Endothelial cell of umbilical vein (primary cell): Measurements from ENCODE around the gene TENM4. TPM values are rescaled to one million over a fixed set of nuclear protein-coding genes. Genes with fewer than 3 reads are reported as not detected.

Source experiments
- BruUV-seq: library from RNA; stranded (reverse); fragments of 400-500 nt; replicated peaks from 2 replicates; lab custom pipeline; 2021; lab: Mats Ljungman, UMichigan
- CTCF ChIA-PET: fragments of 300-600, 350-600 bp; sonication (Branson Sonifier 250); formaldehyde crosslinking; loops from one replicate; lab custom pipeline; 2021; ENCODE audit warnings: antibody characterized with exemption, inconsistent platforms; lab: Charles Lee
- POLR2A ChIA-PET: fragments of 300-600, 350-600 bp; sonication (Branson Sonifier 250); formaldehyde crosslinking; loops from one replicate; lab custom pipeline; 2021; ENCODE audit warnings: antibody characterized with exemption, inconsistent platforms; lab: Charles Lee
- DNase-seq: peaks from one replicate; pipeline ENCODE4 v3.0.0-alpha.2; 2011; ENCODE audit warnings: low read depth, low spot score
- FAIRE-seq: peaks from 2 replicates; lab custom pipeline; 2011; peaks lifted over from hg19 to GRCh38; lab: Jason Lieb, UNC
- H2AFZ ChIP-seq: 2 replicates; pipeline ENCODE4 v1.6.0; 2012; ENCODE audit warnings: low read depth, low read length, control low read depth, inconsistent platforms
- H3K27ac ChIP-seq: 2 replicates; pipeline ENCODE4 v1.5.1; 2011; ENCODE audit warnings: low read depth, mild to moderate bottlenecking, control low read depth, low read length, moderate library complexity; ENCODE audit not compliant: insufficient read depth
- H3K27me3 ChIP-seq, 2 experiments: 2 replicates each; pipeline versions ENCODE4 v1.6.0 to v1.6.1; 2011; ENCODE audit warnings: low read length in 2 of 2, mixed read lengths in 1 of 2; ENCODE audit not compliant: control insufficient read depth in 2 of 2, insufficient read depth in 2 of 2
- H3K36me3 ChIP-seq, 2 experiments: 2 replicates in 1 of 2; 3 replicates in 1 of 2; pipeline ENCODE4 v1.5.1; 2011; ENCODE audit warnings: low read length in 2 of 2, mild to moderate bottlenecking in 1 of 2, moderate library complexity in 1 of 2; ENCODE audit not compliant: control insufficient read depth in 2 of 2, insufficient read depth in 2 of 2; ENCODE audit errors: extremely low read depth in 1 of 2
- H3K4me1 ChIP-seq: 3 replicates; pipeline ENCODE4 v1.5.1; 2011; ENCODE audit warnings: mild to moderate bottlenecking, low read length; ENCODE audit not compliant: control insufficient read depth, insufficient read depth; ENCODE audit errors: extremely low read depth
- H3K4me2 ChIP-seq: 2 replicates; pipeline ENCODE4 v1.6.1; 2011; ENCODE audit warnings: low read length, control low read depth, mixed read lengths; ENCODE audit not compliant: insufficient read depth
- H3K4me3 ChIP-seq, 3 experiments: fragments of 200-600 bp in 1 of 3; sonication (generic), shearing (Covaris generic) in 1 of 3; replicated peaks in 1 of 3; 2 replicates each; pipeline ENCODE4 v1.5.1; 2011 to 2016; ENCODE audit warnings: control low read depth in 3 of 3, low read length in 3 of 3, mild to moderate bottlenecking in 2 of 3, inconsistent platforms in 1 of 3, low read depth in 1 of 3, moderate library complexity in 1 of 3; ENCODE audit not compliant: insufficient read depth in 1 of 3
- H3K79me2 ChIP-seq: 2 replicates; pipeline ENCODE4 v1.6.0; 2012; ENCODE audit warnings: low read length, inconsistent platforms; ENCODE audit not compliant: control insufficient read depth, insufficient read depth
- H3K9ac ChIP-seq: replicated peaks from 2 replicates; pipeline ENCODE3; 2011; ENCODE audit warnings: low read length, control low read depth; ENCODE audit not compliant: insufficient read depth; ENCODE audit errors: extremely low read depth
- H3K9me1 ChIP-seq: replicated peaks from 3 replicates; pipeline ENCODE4 v1.6.0; 2011; ENCODE audit warnings: mild to moderate bottlenecking, low read length; ENCODE audit not compliant: control insufficient read depth, insufficient read depth; ENCODE audit errors: extremely low read depth
- H3K9me3 ChIP-seq: replicated peaks from 2 replicates; pipeline ENCODE4 v1.5.1; 2012; ENCODE audit warnings: low read length, inconsistent platforms; ENCODE audit not compliant: control insufficient read depth, insufficient read depth
- H4K20me1 ChIP-seq: replicated peaks from 2 replicates; pipeline ENCODE3; 2011; ENCODE audit warnings: mild to moderate bottlenecking, low read length; ENCODE audit not compliant: control insufficient read depth, insufficient read depth; ENCODE audit errors: extremely low read depth
- CTCF ChIP-seq, 2 donors: IDR thresholded peaks; 1 replicate in 1 of 2; 2 replicates in 1 of 2; pipeline ENCODE4 v1.5.1; 2011; ENCODE audit warnings: low read length in 2 of 2, mild to moderate bottlenecking in 2 of 2, moderate library complexity in 2 of 2, control low read depth in 1 of 2, inconsistent platforms in 1 of 2, low read depth in 1 of 2; ENCODE audit not compliant: insufficient read depth in 1 of 2; ENCODE audit errors: extremely low read depth in 1 of 2
- FOS ChIP-seq: IDR thresholded peaks from 2 replicates; pipeline ENCODE4 v1.6.1; 2011; ENCODE audit warnings: mild to moderate bottlenecking, low read length, moderate library complexity, borderline replicate concordance; ENCODE audit not compliant: insufficient read depth
- MAX ChIP-seq: IDR thresholded peaks from 2 replicates; pipeline ENCODE4 v1.6.1; 2011; ENCODE audit not compliant: insufficient read depth, insufficient read length
- MYC ChIP-seq: IDR thresholded peaks from one replicate; pipeline ENCODE4 v1.6.1; 2011; ENCODE audit warnings: mild to moderate bottlenecking, low read depth, low read length
- POLR2A ChIP-seq: IDR thresholded peaks from 2 replicates; pipeline ENCODE4 v1.6.1; 2012; ENCODE audit warnings: low read depth, mild to moderate bottlenecking, control low read depth, low read length
- dilution Hi-C: fragments of 300-500 bp; cut with MboI; formaldehyde crosslinking; loops from one replicate; pipeline ENCODE4 v1.15.0; 2019; ENCODE audit warnings: low sequenced_read_pairs; ENCODE audit not compliant: extremely low pct_ligation_motif_present
- intact Hi-C: fragments of 100-400 bp; cut with micrococcal nuclease; formaldehyde crosslinking; loops from one replicate; pipeline ENCODE4 v1.10.0; 2022
- polyA plus RNA-seq, 4 experiments: library from polyadenylated mRNA; depleted of rRNA in 3 of 4; stranded (reverse) in 3 of 4; unstranded in 1 of 4; fragments of >200 nt; gene quantifications; 2 replicates each; pipeline versions ENCODE4 v1.2.1 to v1.2.3, GENCODE V29; 2011 to 2012; ENCODE audit warnings: missing spikeins in 1 of 4
- total RNA-seq: library from RNA; stranded (reverse); gene quantifications from 2 replicates; pipeline ENCODE4 v1.2.3, GENCODE V29; 2021

TENM4 gene
- total and polyA plus RNA-seq, 2 donors (not counting 3 experiments of a cell fraction or from before 2014, with no cell fraction given) = 0.06 to 0.27 TPM

- Histone ChIP-seq H3K36me3 (no peaks in the 10 kb centered on the region), H3K4me1 (peaks cover 7% of the 10 kb centered on the region), H3K9ac (no peak overlapping the region), H3K9me1 (no peaks in the 10 kb centered on the region), H4K20me1 (no peaks in the 10 kb centered on the region), H3K4me2 (no peak overlapping the region), H3K4me3 (no peak overlapping the region), H3K9me3 (no peaks in the 10 kb centered on the region), H3K79me2 (no peaks in the 10 kb centered on the region), H2AFZ (peak overlapping the region; percentile 45), H3K27ac (no peak overlapping the region), H3K27me3 (peaks cover 0 to under 1% of the 10 kb centered on the region in 2 experiments)
- FAIRE-seq = peak; percentile 67
- ChIA-PET POLR2A (no interaction called here), CTCF (interaction anchor here (1.3 to 4.4 kb wide), 4 partner anchors 11 to 311 kb away, joined by 3 to 45 read pairs (median 4); no protein-coding TSS in a partner anchor)
- no TSS peak for BruUV-seq
- TF ChIP-seq MAX (no peak), FOS (peak; percentile 67), POLR2A (no peak), MYC (no peak), CTCF (IDR thresholded peaks at IDR 0.05; ENCODE audit: extremely low read depth in 1 of 2, insufficient read depth in 1 of 2, low read depth in 1 of 2, low read length in 2 of 2) (no peak)
- intact Hi-C loops (no loop called here), dilution Hi-C loops (no loop called here)
- DNase-seq = peak; percentile 33
These were observed 483.2 kb downstream of the TENM4 start for GRCh38 chr11:78957476-78958245.
